ENCODE data around the gene THAP12.

DNA sequence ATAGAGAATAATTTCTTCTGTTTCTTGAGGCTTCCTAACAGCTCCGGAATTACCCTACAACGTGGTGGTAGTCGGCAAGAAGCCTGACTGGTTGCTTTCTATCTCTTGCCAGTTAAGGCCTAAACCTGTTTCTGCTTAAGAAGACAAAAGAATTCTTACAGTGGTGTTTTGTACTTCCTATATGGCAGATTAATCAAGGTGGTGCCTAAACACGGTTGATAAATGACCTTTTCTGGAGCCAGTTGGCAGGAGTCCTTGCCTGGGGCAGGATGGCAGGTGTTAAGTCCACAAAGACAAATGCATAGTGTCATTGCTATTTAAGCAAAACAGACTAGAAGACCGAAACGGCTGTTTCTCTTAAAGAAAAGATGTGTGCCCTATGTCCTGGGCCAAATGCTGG lies 10.1 kb upstream of the THAP12 start:
- no peak for TF ChIP-seq ZSCAN20 (CRISPR knock-in tag; IDR thresholded peaks at IDR 0.05)
- no peak for TF ChIP-seq NFE2L2 (conservative IDR thresholded peaks at IDR 0.05; ENCODE audit: low read length)
- TF ChIP-seq, protein P1, sequence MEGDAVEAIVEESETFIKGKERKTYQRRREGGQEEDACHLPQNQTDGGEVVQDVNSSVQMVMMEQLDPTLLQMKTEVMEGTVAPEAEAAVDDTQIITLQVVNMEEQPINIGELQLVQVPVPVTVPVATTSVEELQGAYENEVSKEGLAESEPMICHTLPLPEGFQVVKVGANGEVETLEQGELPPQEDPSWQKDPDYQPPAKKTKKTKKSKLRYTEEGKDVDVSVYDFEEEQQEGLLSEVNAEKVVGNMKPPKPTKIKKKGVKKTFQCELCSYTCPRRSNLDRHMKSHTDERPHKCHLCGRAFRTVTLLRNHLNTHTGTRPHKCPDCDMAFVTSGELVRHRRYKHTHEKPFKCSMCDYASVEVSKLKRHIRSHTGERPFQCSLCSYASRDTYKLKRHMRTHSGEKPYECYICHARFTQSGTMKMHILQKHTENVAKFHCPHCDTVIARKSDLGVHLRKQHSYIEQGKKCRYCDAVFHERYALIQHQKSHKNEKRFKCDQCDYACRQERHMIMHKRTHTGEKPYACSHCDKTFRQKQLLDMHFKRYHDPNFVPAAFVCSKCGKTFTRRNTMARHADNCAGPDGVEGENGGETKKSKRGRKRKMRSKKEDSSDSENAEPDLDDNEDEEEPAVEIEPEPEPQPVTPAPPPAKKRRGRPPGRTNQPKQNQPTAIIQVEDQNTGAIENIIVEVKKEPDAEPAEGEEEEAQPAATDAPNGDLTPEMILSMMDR (IDR thresholded peaks at IDR 0.05) = no peak
- TF ChIP-seq HOXA7 (CRISPR knock-in tag; IDR thresholded peaks at IDR 0.05) = no peak
